NOMO-1 (cell line): ENCODE data around the gene PLPP4.

ENCODE experiments used
- DNase-seq, 2 experiments: peaks; one replicate each; lab custom pipeline; 2025; ENCODE audit not compliant: unreplicated experiment in 2 of 2; lab: John Stamatoyannopoulos, UW

PLPP4 gene

GRCh38 chr10:120515741-120516140 lies 58.7 kb downstream of the PLPP4 start:
- no peak for DNase-seq

GRCh38 chr10:120516426-120516825 lies 59.4 kb downstream of the PLPP4 start:
- no peak for DNase-seq

- no peak for DNase-seq
These were observed 60.2 kb downstream of the PLPP4 start for GRCh38 chr10:120517196-120517595.

GRCh38 chr10:120517881-120518484 lies 61.0 kb downstream of the PLPP4 start:
- no peak for DNase-seq

- no peak for DNase-seq
These were observed 64.9 kb downstream of the PLPP4 start for GRCh38 chr10:120521880-120522279.

- DNase-seq, result no peak
These were observed 70.7 kb downstream of the PLPP4 start for GRCh38 chr10:120527691-120528090.

- DNase-seq, result no peak
These were observed 73.7 kb downstream of the PLPP4 start for GRCh38 chr10:120530699-120531098.

- DNase-seq, result no peak
These were observed 81.1 kb downstream of the PLPP4 start for GRCh38 chr10:120538091-120538490.

- no peak for DNase-seq
These were observed 82.0 kb downstream of the PLPP4 start for GRCh38 chr10:120539076-120539475.

GRCh38 chr10:120540486-120540885 lies 83.5 kb downstream of the PLPP4 start:
- DNase-seq, result no peak

GRCh38 chr10:120541984-120542383 lies 85.0 kb downstream of the PLPP4 start:
- DNase-seq, result no peak

- no peak for DNase-seq
These were observed 85.6 kb downstream of the PLPP4 start for GRCh38 chr10:120542591-120542990.

GRCh38 chr10:120543291-120543690 lies 86.3 kb downstream of the PLPP4 start:
- DNase-seq, result no peak

- DNase-seq, result no peak
These were observed 91.2 kb downstream of the PLPP4 start for GRCh38 chr10:120548210-120548609.

GRCh38 chr10:120552262-120552661 lies 95.2 kb downstream of the PLPP4 start:
- DNase-seq, result no peak

- no peak for DNase-seq
These were observed 96.9 kb downstream of the PLPP4 start for GRCh38 chr10:120553911-120554310.

GRCh38 chr10:120555436-120555835 lies 98.4 kb downstream of the PLPP4 start:
- DNase-seq, result no peak

GRCh38 chr10:120555842-120556532 lies 99.0 kb downstream of the PLPP4 start:
- DNase-seq, result no peak

GRCh38 chr10:120557311-120557710 lies 100.3 kb downstream of the PLPP4 start:
- DNase-seq, result no peak

GRCh38 chr10:120559800-120560199 lies 102.8 kb downstream of the PLPP4 start:
- DNase-seq, result no peak

- no peak for DNase-seq
These were observed 105.9 kb downstream of the PLPP4 start for GRCh38 chr10:120562956-120563355.

GRCh38 chr10:120570418-120570817 lies 113.4 kb downstream of the PLPP4 start:
- no peak for DNase-seq

- no peak for DNase-seq
These were observed 114.2 kb downstream of the PLPP4 start for GRCh38 chr10:120571266-120571665.
